ENCODE results near the gene SMAD2.

SMAD2 gene

GRCh38 chr18:47970664-47971531 is 40.4 kb upstream of the SMAD2 start:
- no peaks in the 10 kb centered on the region for H3F3A ChIP-seq (ENCODE audit: insufficient read depth, low read length)
- H3K27me3 ChIP-seq (ENCODE audit: insufficient read depth, low read length): 0 out of 2 replicates have a peak, but pooled peaks cover 4% of the 10 kb centered on the region
- H3K27ac ChIP-seq (ENCODE audit: low read depth, low read length, poor library complexity, severe bottlenecking): no peak overlapping the region
- no peaks in the 10 kb centered on the region for H3K9me2 ChIP-seq (ENCODE audit: low read depth, low read length)
- no peak overlapping the region for H3K4me2 ChIP-seq (ENCODE audit: low read length)
- H2AFZ ChIP-seq (ENCODE audit: low read length): no peak overlapping the region
- no peak for TF ChIP-seq CTCF (IDR thresholded peaks at IDR 0.05; ENCODE audit: low read length)
- no peak for TF ChIP-seq EZH2 (IDR thresholded peaks at IDR 0.05; ENCODE audit: borderline replicate concordance, low read length)
- no peak overlapping the region for H3K4me3 ChIP-seq (ENCODE audit: low read depth, low read length, poor library complexity, severe bottlenecking)
- H3K9ac ChIP-seq (ENCODE audit: low read length): no peak overlapping the region
- no peaks in the 10 kb centered on the region for H3K36me3 ChIP-seq (ENCODE audit: insufficient read depth, low read length)
- no peaks in the 10 kb centered on the region for H3K79me2 ChIP-seq (ENCODE audit: insufficient read depth, low read length)
- H3K9me3 ChIP-seq (ENCODE audit: low read length): no peaks in the 10 kb centered on the region
- H4K20me1 ChIP-seq (ENCODE audit: insufficient read depth, low read length): no peaks in the 10 kb centered on the region
- no peaks in the 10 kb centered on the region for H3K4me1 ChIP-seq (ENCODE audit: insufficient read depth, low read length, severe bottlenecking)

- no peaks in the 10 kb centered on the region for H3K79me2 ChIP-seq (ENCODE audit: insufficient read depth, low read length)
- no peaks in the 10 kb centered on the region for H3K9me2 ChIP-seq (ENCODE audit: low read depth, low read length)
- no peak overlapping the region for H3K4me2 ChIP-seq (ENCODE audit: low read length)
- no peaks in the 10 kb centered on the region for H4K20me1 ChIP-seq (ENCODE audit: insufficient read depth, low read length)
- H3K4me1 ChIP-seq (ENCODE audit: insufficient read depth, low read length, severe bottlenecking): no peaks in the 10 kb centered on the region
- no peak for TF ChIP-seq EZH2 (IDR thresholded peaks at IDR 0.05; ENCODE audit: borderline replicate concordance, low read length)
- H3K27me3 ChIP-seq (ENCODE audit: insufficient read depth, low read length): 0 out of 2 replicates have a peak, but pooled peaks cover 4% of the 10 kb centered on the region
- H3K9ac ChIP-seq (ENCODE audit: low read length): no peak overlapping the region
- H3F3A ChIP-seq (ENCODE audit: insufficient read depth, low read length): no peaks in the 10 kb centered on the region
- no peaks in the 10 kb centered on the region for H3K36me3 ChIP-seq (ENCODE audit: insufficient read depth, low read length)
- H3K9me3 ChIP-seq (ENCODE audit: low read length): no peaks in the 10 kb centered on the region
- no peak overlapping the region for H3K4me3 ChIP-seq (ENCODE audit: low read depth, low read length, poor library complexity, severe bottlenecking)
- no peak overlapping the region for H2AFZ ChIP-seq (ENCODE audit: low read length)
- no peak overlapping the region for H3K27ac ChIP-seq (ENCODE audit: low read depth, low read length, poor library complexity, severe bottlenecking)
Measured at GRCh38 chr18:47969816-47970215, 39.4 kb upstream of the SMAD2 start.

GRCh38 chr18:47968721-47969120 is 38.3 kb upstream of the SMAD2 start:
- no peak overlapping the region for H2AFZ ChIP-seq (ENCODE audit: low read length)
- H3K79me2 ChIP-seq (ENCODE audit: insufficient read depth, low read length): no peaks in the 10 kb centered on the region
- no peaks in the 10 kb centered on the region for H3K9me3 ChIP-seq (ENCODE audit: low read length)
- no peaks in the 10 kb centered on the region for H3F3A ChIP-seq (ENCODE audit: insufficient read depth, low read length)
- H3K4me2 ChIP-seq (ENCODE audit: low read length): no peak overlapping the region
- H3K36me3 ChIP-seq (ENCODE audit: insufficient read depth, low read length): no peaks in the 10 kb centered on the region
- peaks cover 4% of the 10 kb centered on the region; the same call in 1 of the 2 replicates for H3K27me3 ChIP-seq (ENCODE audit: insufficient read depth, low read length)
- H3K27ac ChIP-seq (ENCODE audit: low read depth, low read length, poor library complexity, severe bottlenecking): no peak overlapping the region
- no peaks in the 10 kb centered on the region for H3K4me1 ChIP-seq (ENCODE audit: insufficient read depth, low read length, severe bottlenecking)
- H3K9ac ChIP-seq (ENCODE audit: low read length): no peak overlapping the region
- no peak overlapping the region for H3K4me3 ChIP-seq (ENCODE audit: low read depth, low read length, poor library complexity, severe bottlenecking)
- no peaks in the 10 kb centered on the region for H3K9me2 ChIP-seq (ENCODE audit: low read depth, low read length)
- no peak for TF ChIP-seq EZH2 (IDR thresholded peaks at IDR 0.05; ENCODE audit: borderline replicate concordance, low read length)
- no peak for TF ChIP-seq CTCF (IDR thresholded peaks at IDR 0.05; ENCODE audit: low read length)
- no peaks in the 10 kb centered on the region for H4K20me1 ChIP-seq (ENCODE audit: insufficient read depth, low read length)
